OCI-M2 (cell line): Measurements from ENCODE around the gene RPTOR.

Experiments
- DNase-seq: peaks from one replicate; lab custom pipeline; 2025; ENCODE audit not compliant: unreplicated experiment; lab: John Stamatoyannopoulos, UW

The RPTOR gene

DNA sequence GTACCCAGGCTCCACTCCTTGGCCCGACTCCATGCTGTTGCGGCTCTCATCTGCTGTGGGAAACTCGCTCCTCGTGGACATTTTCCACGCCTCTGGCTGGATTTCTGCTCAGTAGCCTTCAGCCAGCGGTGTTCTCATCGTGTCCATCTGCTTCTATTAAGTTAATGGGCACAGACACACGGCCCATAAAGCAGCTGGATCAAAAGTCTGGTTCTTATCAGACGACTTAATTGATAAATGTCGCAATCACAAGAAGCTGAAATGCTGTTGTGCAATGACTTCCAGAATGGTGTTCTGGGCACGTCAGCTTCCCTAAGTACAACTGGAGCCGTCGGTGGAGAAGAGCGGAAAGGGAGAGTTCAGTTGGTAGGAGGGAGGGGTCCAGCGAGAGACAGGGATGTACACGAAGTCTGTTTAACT, 235.3 kb downstream of the RPTOR start:
- DNase-seq: no peak

DNA sequence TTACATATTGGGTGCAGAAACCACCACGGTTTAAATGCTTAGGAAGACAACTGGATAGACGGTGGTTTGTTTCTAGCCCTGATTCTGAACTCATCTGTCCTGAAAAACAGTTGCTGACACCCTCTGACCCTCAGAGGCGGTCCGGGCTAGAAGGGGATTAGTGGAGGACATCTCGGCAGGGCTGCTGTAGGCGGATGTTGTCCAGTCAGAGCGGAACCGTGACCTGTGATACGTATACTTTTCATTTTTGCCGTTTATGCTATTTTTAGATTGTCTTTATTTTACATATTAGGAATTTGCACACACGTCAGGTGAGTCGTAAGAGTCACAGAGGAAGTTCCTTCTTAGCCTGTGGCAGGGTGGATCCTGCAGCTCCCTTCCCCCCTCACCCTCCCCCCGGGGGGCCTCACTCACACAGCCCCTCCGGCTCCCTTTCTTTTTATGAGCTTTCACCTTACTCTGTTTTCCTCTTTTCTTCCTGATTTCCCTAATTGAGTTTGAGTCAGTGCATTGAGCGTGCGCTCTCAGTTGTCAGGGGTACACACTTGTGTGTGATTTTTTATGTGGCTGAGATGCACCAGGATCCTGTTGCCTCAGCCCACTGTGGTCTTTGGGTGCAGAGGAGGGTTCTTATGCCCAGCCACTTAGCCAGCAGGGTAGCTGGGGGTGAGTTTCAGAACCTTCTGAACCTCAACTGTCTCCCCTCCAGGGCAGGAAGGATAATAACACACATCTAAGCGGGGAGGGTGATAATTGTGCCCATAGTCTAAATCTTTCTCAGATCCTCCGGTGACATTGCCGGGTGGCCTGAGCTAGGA, 236.0 kb downstream of the RPTOR start:
- no peak for DNase-seq

DNA sequence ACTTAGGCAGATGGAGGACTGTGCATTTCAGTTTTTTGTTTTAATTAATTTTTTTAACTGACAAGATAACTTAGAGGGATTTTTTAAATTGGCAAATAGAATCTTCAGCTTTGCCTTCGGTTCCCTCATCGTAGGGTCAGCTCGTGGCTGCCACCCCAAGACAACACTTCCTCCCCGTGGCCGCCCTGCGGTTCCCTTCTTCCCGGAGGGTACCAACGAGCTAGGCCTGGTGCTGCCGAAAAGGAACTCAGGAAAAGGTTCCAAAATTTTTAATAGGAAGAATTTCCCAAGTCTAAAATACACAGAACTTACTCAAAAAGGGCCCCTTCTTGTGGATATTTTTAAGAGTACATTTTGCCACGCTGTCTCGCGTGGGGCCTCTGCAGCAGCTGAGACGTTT, 236.6 kb downstream of the RPTOR start:
- DNase-seq: no peak

DNA sequence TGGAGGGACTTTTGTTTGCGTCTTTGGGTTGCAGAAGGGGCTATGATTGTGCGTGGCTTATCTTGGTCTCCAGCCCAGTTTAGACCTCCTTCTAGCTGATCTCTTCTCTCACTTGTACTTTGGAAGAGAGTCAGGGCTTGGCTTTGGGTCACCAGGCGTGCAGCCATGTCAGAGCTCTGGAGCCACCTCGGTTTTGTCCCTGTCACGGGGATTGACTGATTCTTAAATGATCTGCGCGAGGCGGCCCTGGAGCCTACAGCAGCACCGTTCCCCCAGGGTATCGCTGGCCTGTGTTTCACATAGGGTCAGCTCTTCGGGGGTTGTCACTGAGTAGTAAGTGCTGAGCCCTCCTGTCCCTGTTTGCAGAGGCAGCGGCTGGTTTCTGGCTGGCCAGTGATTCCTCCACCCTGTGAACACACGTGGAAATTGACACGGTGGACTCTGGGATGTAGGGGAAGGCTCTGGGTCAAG, 237.2 kb downstream of the RPTOR start:
- DNase-seq: no peak

DNA sequence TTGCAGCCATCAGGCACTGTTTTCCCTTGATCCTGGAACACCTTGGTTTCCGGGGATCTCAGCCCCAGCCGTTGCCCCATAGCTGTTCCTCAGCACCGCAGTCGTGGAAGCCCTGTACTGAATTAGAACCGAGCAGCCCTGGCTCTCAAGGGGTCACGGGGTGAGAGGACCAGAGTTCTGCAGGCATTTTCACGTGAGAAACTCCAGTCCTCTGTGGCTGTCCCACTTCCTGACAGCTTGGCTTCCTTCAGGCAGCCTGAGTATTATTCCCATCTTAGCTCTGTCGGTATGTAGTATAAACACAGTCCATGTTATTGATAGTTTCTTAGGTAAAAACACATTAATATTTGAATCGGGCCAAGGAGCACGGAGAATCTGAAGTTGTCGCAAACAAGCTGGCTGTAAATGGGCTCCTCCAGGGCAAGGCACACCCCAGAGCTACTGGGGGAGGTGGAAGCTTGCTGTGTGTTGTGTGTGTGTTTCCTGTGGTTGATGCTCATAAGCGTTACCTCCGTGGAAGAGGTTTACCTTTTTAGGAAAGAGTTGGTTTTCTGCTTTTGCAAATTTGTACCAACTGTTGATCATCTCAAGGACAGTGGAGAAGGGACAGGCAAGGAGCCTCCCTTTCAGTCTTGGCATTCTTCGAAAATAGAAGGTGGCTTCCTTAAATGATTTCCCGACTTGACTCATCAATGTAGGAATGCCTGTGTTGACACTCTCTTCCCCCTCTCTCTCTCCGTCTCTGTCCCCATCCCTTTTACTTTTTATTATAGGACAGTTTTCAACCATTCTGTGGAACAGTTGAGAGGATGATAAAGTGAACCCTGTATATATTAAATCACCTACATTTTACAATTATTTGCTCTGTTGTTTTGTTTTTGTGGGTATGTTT, 238.1 kb downstream of the RPTOR start:
- no peak for DNase-seq

DNA sequence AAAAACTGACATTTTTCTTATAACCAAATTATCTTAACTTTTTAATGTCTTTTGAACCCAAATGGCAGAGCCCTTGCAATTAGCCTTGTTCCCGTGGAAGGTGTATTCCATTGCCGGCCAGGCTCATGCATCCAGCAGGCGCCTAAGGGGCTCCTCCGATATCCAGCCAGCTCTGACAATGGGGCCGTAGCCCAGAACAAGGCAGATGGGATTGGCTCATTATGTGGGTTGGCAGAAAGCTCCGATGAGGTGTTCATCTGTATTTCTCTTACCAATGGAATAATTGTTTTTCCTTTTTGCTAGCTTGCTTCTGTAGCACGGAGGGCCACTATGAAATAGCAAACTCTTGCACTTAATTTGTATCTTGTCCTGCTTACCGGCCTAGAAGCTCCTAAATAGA, 238.8 kb downstream of the RPTOR start:
- no peak for DNase-seq

DNA sequence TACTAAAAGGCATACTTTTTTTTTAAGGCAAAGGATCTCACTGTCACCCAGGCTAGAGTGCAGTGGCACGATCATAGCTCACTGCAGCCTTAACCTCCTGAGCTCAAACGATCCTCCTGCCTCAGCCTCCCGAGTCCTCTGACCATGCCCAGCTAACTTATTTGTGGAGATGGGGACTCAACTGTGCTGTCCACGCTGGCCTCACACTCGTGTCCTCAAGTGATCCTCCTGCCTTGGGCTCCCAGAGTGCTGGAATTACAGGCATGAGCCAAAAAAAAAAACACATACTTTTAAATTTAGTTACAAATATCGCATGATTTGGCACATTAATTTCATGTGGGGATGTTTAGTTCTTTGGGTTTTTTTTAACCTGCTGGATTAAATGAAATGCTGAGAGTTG, 239.3 kb downstream of the RPTOR start:
- DNase-seq: no peak

DNA sequence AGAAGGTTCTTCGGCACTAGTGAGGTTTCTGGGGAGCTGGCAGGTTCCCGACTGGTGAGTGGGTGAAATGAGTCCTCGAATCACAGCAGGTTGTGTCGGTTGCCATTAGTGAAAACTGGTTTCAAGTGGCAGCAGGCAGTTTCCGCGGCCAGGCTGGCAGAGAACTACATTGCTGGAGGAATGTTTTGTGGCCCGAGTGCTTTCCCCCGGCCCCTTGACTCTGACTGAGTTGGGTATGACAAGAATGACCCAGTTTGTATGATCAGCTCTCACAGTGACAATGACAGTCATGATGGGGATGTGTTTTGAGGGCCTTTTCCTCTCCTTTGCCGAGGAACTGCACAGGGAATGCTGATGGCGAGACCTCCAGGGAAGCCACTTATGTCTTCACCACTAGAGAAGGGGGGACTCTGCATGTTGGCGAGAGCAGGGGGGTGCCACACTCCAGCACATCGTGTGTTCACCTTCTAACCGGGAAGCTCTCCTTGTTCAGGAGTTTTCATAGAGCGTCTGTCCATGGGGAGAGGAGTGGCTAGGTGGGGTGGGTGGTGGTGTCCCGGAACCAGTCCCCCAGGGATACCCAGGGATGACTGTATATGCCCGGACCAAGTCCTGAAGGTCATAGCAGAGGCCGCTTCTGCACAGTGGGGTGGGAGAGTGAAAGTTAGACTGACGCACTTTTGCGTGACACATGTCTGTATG, 241.0 kb downstream of the RPTOR start:
- DNase-seq: no peak

DNA sequence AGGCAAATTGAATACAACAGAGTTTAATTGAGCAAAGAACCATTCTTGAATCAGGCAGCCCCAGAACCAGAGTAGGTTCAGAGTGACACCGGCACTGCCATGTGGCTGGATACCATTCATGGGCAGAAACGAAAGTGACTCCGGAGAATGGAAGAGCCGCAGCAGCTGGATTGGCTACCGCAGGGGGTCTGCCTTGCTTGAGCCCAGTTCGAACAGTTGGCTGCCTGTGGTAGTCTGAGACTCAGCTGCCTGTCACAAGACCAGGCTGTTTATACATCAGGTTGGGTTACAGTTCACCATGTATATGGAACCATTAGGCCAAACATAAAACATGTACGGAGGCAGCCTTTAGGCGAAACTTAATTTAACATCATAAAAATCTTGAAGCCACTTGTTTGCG, 241.8 kb downstream of the RPTOR start:
- no peak for DNase-seq

DNA sequence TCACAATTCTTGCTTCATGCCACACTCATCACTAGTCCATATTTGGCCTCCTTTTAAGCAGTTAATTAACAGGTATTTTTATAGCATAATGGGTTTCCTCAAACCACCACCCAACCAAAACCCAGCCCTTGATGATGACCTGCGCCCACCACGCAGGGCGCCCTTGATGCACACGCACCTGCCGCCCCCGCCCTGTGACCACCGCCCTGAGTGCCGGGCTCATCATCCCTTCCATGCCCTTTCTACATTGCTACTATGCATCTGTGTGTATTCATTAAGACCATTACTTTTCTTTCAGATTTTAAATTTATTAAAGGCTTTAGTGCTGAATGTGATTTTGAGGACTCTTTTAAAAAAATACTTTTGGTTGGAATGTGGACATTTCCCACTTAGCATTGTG, 242.2 kb downstream of the RPTOR start:
- DNase-seq: no peak

DNA sequence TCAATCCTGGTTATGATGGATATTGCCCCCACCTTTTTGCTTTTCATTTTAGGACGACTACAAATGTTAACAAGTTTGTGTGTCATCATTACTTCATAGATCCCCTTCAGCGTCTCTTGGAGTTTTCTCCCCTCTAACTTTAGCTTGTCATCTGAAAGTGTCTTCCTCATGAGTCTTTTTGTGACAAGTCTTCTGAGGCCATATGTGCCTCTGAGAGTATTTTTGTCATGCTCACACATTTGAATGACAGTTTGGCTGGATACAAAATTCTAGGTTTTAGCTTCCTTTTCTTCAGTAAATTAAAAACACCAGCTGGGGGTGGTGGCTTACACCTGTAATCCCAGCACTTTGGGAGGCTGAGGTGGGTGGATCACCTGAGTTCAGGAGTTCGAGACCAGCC, 243.2 kb downstream of the RPTOR start:
- no peak for DNase-seq

DNA sequence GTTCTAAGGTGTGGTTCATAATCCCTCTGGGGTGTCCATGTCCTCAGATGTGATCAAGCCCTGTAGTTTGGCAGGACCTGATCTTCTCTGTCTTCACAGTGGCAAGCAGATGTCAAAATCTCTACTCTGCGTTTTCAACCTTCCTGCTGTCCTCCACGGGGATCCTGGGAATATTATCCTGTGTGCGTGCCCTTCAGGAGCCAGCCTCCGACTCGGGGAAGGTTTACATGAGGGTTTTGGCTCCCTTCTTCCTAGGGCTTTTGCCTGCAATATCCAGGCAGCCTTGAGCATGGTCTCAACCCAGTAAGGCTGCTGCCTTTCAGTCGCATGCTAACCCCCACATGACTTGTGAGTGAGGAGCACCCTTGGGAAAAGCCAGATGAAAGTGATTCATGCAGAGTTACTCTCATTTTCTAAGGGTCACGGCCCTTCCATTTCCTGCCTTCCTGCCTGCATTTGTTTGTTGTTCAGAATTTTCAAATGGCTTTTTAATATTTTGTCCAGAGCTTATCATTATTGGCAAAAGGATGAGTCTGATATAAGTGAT, 244.8 kb downstream of the RPTOR start:
- no peak for DNase-seq

DNA sequence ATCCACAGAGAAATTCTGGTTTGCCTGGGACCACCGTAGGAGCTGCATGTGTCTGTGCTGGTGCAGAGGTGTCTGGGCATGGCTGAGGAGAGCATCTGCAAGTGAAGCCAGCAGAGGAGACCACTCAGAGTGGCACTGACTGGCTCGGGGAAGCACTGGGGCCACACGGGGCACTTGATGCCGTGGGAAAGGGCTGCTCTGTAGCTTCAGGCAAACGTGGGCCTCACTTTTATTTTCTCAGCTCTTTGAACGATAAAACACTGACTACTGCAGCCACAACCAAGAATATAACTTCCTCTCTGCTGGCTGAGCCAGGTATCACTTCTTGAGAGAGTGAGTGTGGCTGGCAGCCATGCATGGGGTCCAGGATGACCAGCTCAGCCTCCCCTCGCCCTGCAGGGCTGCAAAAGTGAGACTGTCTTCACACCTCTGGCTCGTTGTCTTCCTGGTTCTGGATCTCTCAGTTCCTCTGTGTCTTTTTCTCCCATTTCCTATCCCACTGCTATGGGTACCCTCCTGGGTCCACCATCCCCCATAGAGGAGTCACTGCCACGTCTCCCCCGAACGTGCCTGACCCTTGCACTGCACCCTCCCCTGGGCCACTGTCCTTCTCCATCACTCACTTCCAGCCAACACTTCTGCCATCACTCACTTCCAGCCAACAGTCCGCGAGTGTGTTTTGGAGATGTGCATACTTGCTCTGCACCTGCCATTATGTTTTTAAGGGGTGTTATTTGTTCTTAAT, 245.6 kb downstream of the RPTOR start:
- DNase-seq: no peak

DNA sequence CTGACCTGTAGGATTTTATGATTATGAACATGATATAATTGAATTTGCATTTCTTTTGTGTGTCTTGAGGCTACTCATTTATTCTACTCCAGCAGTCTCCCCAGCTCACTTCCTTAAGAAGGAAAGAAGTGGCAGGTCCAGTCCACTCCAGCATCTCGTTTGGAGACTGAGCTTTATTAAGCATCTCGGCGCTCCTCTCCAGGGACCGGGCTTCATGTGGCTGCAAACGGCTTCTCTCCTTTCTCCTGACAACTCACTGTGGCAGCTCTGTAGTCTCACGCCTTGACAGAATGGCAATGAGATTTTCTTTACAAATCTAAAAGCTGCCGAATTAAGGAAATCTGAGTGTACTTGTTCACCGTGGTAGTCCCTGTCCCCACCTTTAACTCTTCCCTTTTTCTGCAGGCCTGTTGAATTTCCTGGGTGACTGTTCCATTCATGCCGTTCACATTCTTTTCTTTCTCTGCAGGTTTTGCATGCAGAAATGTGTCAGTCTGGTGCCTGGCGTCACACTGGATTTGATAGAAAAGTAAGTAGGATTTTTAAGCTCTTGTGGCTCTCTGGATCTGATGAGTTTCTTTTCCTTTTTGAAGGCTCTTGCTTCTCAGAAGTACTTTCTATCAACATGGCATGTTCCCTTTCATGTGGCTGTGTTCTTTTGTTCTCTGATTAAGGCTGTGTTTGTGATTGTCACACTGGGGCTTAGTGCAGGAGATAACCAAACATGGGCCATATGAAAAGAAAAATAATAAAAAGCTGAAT, 246.5 kb downstream of the RPTOR start:
- DNase-seq: no peak

DNA sequence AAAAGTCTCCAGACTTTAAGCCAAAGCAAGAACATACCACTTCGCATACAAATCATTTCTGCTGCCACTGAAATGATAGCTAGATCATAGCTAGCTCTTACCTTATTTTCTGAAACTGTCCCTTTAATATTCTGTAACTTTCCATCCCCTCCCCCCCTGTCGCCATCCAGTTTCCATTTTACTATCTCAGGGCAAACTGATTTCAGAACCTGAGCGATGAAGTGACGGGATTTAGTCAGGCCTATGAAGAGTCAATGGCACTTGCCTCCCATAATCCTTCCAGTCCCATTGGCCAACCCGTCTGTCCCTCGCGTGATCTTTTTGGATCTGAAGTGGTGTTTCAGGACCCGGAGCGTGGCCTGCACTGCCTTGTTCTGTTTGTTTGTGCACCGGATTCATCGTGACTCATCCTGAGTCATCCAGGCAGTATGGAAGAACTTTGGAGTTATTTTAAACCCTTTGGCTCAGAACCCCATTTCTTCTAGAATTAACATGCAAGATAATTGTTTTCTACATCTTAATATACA, 247.2 kb downstream of the RPTOR start:
- no peak for DNase-seq

DNA sequence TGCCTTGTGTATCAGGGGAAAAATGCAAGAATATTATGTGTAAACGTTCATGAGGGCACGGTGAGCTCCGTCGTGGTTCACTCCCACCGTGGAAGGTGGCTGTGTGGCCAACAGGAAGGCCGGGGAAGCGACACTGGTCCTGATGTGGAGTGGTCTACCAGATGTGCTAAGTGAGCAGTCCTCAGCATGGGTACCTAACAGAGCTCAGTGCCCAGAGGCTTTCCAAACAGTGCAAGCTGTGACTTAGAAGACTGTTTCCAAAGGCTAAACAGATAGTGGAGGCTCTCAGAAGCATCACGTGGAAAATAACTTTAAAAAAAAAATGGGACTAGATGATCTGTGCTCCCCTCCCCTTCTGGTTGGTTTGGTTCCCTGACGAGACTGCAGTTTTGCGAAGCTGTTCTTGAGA, 247.7 kb downstream of the RPTOR start:
- DNase-seq: no peak

DNA sequence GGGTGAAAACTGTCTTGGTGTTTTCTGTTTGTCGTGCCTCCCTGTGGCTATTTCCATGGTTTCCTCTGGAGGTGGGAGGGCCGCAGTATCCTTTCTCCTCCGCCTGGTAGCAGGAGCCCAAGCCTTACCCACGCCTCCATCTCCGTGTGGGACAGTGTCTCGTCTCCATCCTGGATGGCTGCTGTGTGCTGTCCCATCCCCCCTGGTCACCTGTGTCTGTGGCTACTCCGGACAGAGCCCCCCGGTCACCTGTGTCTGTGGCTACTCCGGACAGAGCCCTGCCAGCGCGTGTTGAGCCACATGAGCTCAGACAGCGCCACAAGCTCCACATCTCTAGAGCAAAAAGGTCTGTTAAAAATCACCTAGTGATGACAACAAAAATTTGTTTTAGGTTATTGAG, 248.8 kb downstream of the RPTOR start:
- DNase-seq: no peak

DNA sequence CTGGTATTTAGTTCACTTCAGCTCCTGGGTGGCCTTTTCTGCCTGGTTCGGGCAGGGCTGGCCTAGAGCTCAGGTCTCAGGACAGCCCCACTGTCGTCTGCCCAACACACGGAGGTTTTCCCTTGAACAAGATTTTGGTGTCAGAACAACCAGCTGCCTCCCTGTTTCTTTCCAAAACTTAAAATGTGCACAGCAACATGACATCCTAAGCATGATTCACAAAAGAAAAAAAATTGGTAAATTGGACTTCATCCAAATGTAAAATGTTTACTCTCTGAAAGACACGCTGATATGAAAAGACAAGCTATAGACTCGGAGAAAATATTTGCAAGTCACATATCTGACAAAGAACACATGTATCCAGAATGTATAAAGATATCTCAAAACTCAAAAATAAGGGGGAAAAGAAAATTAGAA, 249.2 kb downstream of the RPTOR start:
- no peak for DNase-seq

DNA sequence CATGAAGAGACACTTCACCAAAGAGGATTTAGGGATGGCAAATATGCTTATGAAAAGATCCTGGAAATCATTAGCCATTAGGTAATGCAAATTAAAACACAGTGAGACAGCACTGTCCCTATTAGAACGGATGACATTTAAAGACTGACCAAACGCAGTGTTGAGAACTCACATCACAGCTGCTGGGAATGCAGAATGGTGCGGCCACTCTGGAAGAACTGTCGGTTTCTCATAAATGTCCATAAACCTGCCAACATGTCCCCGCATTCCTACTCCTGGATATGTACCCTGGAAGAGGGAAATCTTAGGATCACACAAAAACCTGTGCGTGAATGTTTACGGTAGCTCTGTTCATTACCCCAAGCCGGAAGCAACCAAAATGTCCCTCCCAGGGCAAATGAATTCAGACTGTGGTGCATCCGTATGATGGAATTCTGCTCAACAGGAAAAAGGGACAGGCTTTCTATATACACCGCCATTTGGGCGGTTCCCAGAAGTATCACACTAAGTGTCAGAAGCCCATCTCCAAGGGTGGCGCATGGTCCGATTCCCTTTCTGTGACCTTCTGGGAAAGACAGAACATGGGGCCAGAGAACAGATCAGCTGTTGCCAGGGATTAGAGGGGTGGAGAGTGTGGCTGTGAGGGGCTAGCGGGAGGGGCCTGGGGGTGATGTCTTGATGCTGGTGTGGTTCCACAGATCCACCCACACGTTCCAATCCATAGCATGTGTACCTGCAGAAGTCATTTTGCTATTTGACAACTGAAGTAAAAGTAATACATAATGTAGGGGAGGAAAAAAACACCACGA, 249.8 kb downstream of the RPTOR start:
- no peak for DNase-seq
